ENCODE measurements around the gene ITPK1.
"Not testable (repeated sequence)": the region's sequence is repeated elsewhere in the genome, so short reads cannot be mapped to it uniquely, and the experiment has no call there.

Gene ITPK1

DNA sequence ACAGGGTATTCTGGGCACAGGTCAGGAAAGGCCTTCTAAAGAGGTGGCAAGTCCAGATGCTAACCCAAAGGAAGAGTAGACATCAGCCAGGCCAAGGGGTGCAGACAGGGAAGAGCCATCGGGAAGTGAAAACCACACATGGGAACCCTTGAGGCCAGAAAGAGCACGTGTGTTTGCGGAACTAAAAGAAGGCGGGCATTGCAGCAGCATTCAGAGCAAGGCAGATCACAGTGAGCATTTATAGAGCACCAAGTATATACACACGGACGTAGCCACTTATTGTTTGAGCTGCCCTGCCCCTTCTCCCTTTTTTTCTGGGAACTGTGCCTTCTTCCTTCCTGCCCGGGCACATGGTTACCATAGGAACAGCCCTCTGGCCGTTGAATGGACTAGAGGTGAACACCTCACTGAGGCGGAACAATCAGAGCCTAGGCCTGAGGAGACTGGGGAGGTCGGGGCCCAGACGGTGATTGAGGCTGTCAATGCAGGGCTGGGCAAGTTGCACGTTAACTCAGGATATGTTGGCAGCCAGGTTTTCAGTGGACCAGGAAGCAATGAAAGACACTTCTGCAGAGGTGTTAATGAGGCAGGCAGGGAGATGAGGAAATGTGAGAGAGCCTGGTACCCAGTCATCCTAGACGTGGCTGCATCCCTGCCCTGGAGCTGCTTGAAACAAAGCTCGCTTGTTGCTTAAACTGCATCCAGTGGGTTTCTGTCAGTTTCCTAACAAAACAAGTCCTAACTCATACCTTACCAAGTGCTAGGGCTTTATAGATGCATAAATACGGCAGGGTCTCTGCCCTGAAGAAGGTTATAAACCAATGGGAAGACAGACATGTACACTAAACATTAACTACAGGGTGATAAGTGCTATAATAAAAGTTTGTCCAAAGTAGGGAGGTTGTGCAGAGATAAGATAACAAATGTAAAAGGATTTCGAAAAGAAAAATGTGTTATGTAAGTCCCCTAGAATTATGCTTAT, 34.8 kb upstream of the ITPK1 start:
- DNase-seq, result no peak
- no peaks in the 10 kb centered on the region for H3K4me1 ChIP-seq (ENCODE audit: control insufficient read depth, insufficient read depth, low read length, poor library complexity, severe bottlenecking)
- H3K9me3 ChIP-seq (ENCODE audit: control insufficient read depth, low read length), result no peaks in the 10 kb centered on the region
- H3K4me3 ChIP-seq (ENCODE audit: insufficient read depth, low read depth, low read length, poor library complexity, severe bottlenecking), result no peak overlapping the region
- H3K27ac ChIP-seq (ENCODE audit: insufficient read depth, low read length, poor library complexity, severe bottlenecking), result no peak overlapping the region
- H3K27me3 ChIP-seq (replicated peaks; ENCODE audit: control insufficient read depth, insufficient read depth, low read length, poor library complexity, severe bottlenecking), result no peaks in the 10 kb centered on the region
- H3K36me3 ChIP-seq (ENCODE audit: control insufficient read depth, insufficient read depth, low read length), result no peaks in the 10 kb centered on the region

DNA sequence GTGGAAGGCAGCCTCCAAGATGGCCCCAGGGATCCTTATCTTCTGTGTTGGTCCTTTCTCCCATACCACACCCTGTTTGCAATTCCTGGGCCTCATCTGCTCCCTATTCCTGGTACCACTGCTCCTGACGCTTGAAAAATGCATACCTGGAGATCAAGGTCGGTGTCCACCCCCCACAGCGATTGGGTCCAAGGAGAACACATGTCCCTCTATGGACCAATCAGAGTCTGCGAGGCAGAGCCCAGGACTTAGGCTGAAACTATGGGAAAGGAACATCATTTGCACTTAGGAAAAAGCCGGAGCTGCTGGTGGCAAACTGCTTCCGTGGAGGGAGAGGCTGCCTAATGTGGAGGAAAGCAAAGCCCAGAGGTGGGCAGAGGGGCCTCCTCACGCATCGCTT, 33.3 kb upstream of the ITPK1 start:
- Histone ChIP-seq H3K4me3 (ENCODE audit: insufficient read depth, low read depth, low read length, poor library complexity, severe bottlenecking) (no peak overlapping the region), H3K9me3 (ENCODE audit: control insufficient read depth, low read length) (no peaks in the 10 kb centered on the region), H3K27me3 (replicated peaks; ENCODE audit: control insufficient read depth, insufficient read depth, low read length, poor library complexity, severe bottlenecking) (no peaks in the 10 kb centered on the region), H3K36me3 (ENCODE audit: control insufficient read depth, insufficient read depth, low read length) (no peaks in the 10 kb centered on the region), H3K4me1 (ENCODE audit: control insufficient read depth, insufficient read depth, low read length, poor library complexity, severe bottlenecking) (no peaks in the 10 kb centered on the region), H3K27ac (ENCODE audit: insufficient read depth, low read length, poor library complexity, severe bottlenecking) (no peak overlapping the region)
- DNase-seq, result no peak

DNA sequence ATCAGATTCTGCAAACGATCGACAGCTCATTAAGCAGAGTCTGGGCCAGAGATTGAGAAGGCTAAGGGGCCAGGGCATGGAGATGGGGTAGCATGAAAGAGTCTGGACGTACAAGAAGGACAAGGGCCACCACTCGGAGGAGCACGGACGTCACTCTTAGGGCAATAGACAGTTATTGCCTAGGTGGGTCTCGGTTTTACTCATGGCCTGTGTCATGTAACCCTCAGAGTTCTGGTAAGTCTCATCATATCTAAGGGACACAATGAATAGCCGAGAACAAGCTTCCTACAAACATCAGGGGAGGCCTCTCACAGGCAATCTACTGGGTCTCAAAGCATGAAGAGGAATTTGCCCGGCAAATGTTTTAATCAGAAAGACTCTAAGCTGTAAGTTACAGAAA, 30.4 kb upstream of the ITPK1 start:
- DNase-seq, result no peak
- no peak overlapping the region for H3K27ac ChIP-seq (ENCODE audit: insufficient read depth, low read length, poor library complexity, severe bottlenecking)
- no peak overlapping the region for H3K4me3 ChIP-seq (ENCODE audit: insufficient read depth, low read depth, low read length, poor library complexity, severe bottlenecking)
- no peaks in the 10 kb centered on the region for H3K4me1 ChIP-seq (ENCODE audit: control insufficient read depth, insufficient read depth, low read length, poor library complexity, severe bottlenecking)
- H3K27me3 ChIP-seq (replicated peaks; ENCODE audit: control insufficient read depth, insufficient read depth, low read length, poor library complexity, severe bottlenecking), result no peaks in the 10 kb centered on the region
- no peaks in the 10 kb centered on the region for H3K36me3 ChIP-seq (ENCODE audit: control insufficient read depth, insufficient read depth, low read length)
- H3K9me3 ChIP-seq (ENCODE audit: control insufficient read depth, low read length), result no peaks in the 10 kb centered on the region

DNA sequence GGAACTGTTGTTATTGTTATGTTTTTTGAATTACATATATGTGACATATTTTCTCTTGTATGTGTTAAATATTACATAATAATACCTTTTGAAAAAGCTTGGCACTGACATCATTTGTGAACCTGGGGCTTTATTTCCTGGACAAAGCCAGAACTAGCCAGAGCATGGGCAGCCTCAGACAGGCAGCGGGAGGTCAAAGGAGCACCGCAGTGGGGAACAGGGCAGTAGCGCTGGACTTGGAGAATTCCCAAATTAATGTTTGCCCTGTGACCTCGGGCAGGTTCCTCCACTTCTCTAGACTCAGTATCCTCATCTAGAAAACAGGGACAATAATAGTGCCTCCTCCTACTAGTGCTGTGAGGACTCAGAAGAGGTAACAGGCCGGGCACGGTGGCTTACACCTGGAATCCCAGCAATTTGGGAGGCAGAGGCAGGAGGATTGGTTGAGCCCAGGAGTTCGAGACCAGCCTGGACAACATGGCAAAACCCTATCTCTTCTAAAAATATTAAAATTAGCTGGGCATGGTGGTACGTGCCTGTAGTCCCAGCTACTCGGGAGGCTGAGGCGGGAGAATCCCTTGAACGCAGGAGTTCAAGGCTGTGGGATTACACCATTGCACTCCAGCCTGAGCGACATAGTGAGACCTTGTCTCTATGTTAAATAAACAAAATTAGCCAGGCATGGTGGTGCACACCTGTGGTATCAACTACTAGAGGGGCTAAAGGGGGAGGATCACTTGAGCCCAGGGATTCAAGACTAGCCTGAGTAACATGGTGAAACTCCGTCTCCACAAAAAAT, 27.3 kb upstream of the ITPK1 start:
- no peaks in the 10 kb centered on the region for H3K4me1 ChIP-seq (ENCODE audit: control insufficient read depth, insufficient read depth, low read length, poor library complexity, severe bottlenecking)
- no peaks in the 10 kb centered on the region for H3K36me3 ChIP-seq (ENCODE audit: control insufficient read depth, insufficient read depth, low read length)
- H3K9me3 ChIP-seq (ENCODE audit: control insufficient read depth, low read length), result no peaks in the 10 kb centered on the region
- no peak overlapping the region for H3K4me3 ChIP-seq (ENCODE audit: insufficient read depth, low read depth, low read length, poor library complexity, severe bottlenecking)
- no peak overlapping the region for H3K27ac ChIP-seq (ENCODE audit: insufficient read depth, low read length, poor library complexity, severe bottlenecking)
- no peak for DNase-seq
- H3K27me3 ChIP-seq (replicated peaks; ENCODE audit: control insufficient read depth, insufficient read depth, low read length, poor library complexity, severe bottlenecking), result no peaks in the 10 kb centered on the region

DNA sequence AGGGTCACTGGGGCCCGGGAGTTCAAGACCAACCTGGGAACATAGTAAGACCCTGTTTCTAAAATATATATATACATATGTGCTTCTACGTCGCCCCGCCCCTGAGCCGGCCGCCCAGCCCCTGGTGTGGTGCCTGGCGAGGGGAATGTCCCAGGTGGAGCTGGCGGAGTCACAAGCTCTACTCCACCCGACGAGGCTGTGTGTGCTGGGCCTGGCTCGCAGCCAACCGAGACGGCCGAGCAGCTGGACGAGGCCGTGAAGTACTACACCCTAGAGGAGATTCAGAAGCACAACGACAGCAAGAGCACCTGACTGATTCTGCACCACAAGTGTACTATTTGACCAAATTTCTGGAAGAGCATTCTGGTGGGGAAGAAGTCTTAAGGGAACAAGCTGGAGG, 22.1 kb upstream of the ITPK1 start:
- Histone ChIP-seq H3K36me3 (ENCODE audit: control insufficient read depth, insufficient read depth, low read length) (no peaks in the 10 kb centered on the region), H3K27me3 (replicated peaks; ENCODE audit: control insufficient read depth, insufficient read depth, low read length, poor library complexity, severe bottlenecking) (no peaks in the 10 kb centered on the region), H3K27ac (ENCODE audit: insufficient read depth, low read length, poor library complexity, severe bottlenecking) (no peak overlapping the region), H3K4me3 (ENCODE audit: insufficient read depth, low read depth, low read length, poor library complexity, severe bottlenecking) (no peak overlapping the region), H3K4me1 (ENCODE audit: control insufficient read depth, insufficient read depth, low read length, poor library complexity, severe bottlenecking) (no peaks in the 10 kb centered on the region), H3K9me3 (ENCODE audit: control insufficient read depth, low read length) (no peaks in the 10 kb centered on the region)
- no peak for DNase-seq

DNA sequence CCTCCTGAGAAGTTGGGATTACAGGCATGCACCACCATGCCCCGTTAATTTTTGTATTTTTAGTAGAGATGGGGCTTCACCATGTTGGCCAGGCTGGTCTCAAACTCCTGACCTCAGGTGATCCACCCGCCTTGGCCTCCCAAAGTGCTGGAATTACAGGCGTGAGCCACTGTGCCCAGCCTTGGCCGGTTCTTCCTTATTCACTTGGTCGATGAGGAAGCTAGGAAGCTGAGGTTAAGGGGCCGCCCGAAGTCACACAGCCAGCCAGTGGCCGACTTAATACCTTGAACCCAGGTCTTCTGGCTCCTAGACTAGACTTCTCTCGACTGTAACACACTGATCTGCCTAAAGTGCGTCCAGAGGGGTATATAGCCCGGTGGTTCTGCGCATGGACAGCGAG, 20.8 kb upstream of the ITPK1 start:
- not testable (repeated sequence) for H3K4me3 ChIP-seq (ENCODE audit: insufficient read depth, low read depth, low read length, poor library complexity, severe bottlenecking); H3K36me3 ChIP-seq (ENCODE audit: control insufficient read depth, insufficient read depth, low read length); H3K9me3 ChIP-seq (ENCODE audit: control insufficient read depth, low read length); H3K27ac ChIP-seq (ENCODE audit: insufficient read depth, low read length, poor library complexity, severe bottlenecking); H3K27me3 ChIP-seq (replicated peaks; ENCODE audit: control insufficient read depth, insufficient read depth, low read length, poor library complexity, severe bottlenecking); DNase-seq; H3K4me1 ChIP-seq (ENCODE audit: control insufficient read depth, insufficient read depth, low read length, poor library complexity, severe bottlenecking)

DNA sequence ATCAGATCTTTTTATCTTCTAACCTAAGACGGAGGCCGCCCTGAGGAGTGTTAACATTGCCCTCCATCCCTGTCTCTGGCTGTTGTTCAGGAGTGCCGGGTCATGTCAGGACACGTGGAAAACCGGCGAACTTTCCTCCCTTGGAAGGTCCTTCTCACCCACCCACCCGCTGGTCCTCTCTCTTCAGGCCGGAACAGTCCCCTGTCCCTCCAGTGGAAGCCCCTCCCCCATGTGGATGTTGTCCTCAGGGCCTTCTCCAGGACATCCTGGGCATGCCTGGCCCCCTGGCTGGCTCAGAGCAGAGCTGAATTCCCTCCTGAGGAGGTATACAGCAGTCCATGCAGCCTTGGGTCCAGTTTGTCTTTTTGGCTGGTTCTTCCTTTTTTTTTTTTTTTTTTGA, 20.3 kb upstream of the ITPK1 start:
- no peak overlapping the region for H3K4me3 ChIP-seq (ENCODE audit: insufficient read depth, low read depth, low read length, poor library complexity, severe bottlenecking)
- H3K36me3 ChIP-seq (ENCODE audit: control insufficient read depth, insufficient read depth, low read length), result no peaks in the 10 kb centered on the region
- no peak for DNase-seq
- no peaks in the 10 kb centered on the region for H3K27me3 ChIP-seq (replicated peaks; ENCODE audit: control insufficient read depth, insufficient read depth, low read length, poor library complexity, severe bottlenecking)
- H3K4me1 ChIP-seq (ENCODE audit: control insufficient read depth, insufficient read depth, low read length, poor library complexity, severe bottlenecking), result no peaks in the 10 kb centered on the region
- H3K9me3 ChIP-seq (ENCODE audit: control insufficient read depth, low read length), result no peaks in the 10 kb centered on the region
- H3K27ac ChIP-seq (ENCODE audit: insufficient read depth, low read length, poor library complexity, severe bottlenecking), result no peak overlapping the region

DNA sequence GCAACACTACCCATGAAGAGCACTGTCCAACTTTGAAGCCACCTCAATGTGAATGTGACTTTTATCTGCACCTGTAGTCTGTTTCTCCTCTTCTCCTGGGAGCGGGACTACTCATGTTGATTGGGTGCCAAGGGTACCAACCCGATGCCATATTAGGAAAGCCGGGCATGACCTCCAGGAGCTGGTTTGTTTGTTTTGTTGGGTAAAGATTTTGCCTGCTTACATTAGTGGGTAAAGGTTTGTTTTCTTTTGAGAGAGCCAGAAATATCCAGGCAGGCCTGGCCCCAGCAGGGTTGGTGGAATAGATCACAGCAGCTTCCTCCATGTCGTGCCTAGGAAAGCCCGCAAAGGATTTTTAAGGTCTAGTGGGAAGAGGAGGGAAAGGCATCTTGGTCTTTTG, 19.7 kb upstream of the ITPK1 start:
- no peak overlapping the region for H3K27ac ChIP-seq (ENCODE audit: insufficient read depth, low read length, poor library complexity, severe bottlenecking)
- H3K4me1 ChIP-seq (ENCODE audit: control insufficient read depth, insufficient read depth, low read length, poor library complexity, severe bottlenecking), result no peaks in the 10 kb centered on the region
- no peaks in the 10 kb centered on the region for H3K9me3 ChIP-seq (ENCODE audit: control insufficient read depth, low read length)
- H3K36me3 ChIP-seq (ENCODE audit: control insufficient read depth, insufficient read depth, low read length), result no peaks in the 10 kb centered on the region
- H3K27me3 ChIP-seq (replicated peaks; ENCODE audit: control insufficient read depth, insufficient read depth, low read length, poor library complexity, severe bottlenecking), result no peaks in the 10 kb centered on the region
- no peak overlapping the region for H3K4me3 ChIP-seq (ENCODE audit: insufficient read depth, low read depth, low read length, poor library complexity, severe bottlenecking)
- no peak for DNase-seq

DNA sequence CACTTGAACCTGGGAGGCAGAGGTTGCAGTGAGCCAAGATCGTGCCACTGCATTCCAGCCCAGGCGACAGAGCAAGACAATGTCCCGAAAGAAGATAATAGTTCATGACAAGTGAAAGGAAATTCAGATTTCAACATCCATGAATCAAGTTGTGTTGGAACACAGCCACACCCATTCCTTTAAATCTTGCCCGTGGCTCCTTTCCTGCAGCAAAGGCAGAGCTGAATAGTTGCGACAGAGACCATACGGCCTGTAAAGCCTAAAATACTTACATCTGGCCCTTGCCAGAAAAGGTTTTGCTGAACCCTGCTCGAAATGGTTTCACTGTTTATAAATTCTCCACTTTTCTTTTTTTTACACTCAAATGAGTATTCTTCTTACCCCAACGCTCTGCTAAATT, 17.7 kb upstream of the ITPK1 start:
- no peaks in the 10 kb centered on the region for H3K27me3 ChIP-seq (replicated peaks; ENCODE audit: control insufficient read depth, insufficient read depth, low read length, poor library complexity, severe bottlenecking)
- no peak overlapping the region for H3K27ac ChIP-seq (ENCODE audit: insufficient read depth, low read length, poor library complexity, severe bottlenecking)
- no peak overlapping the region for H3K4me3 ChIP-seq (ENCODE audit: insufficient read depth, low read depth, low read length, poor library complexity, severe bottlenecking)
- no peaks in the 10 kb centered on the region for H3K9me3 ChIP-seq (ENCODE audit: control insufficient read depth, low read length)
- DNase-seq, result no peak
- no peaks in the 10 kb centered on the region for H3K4me1 ChIP-seq (ENCODE audit: control insufficient read depth, insufficient read depth, low read length, poor library complexity, severe bottlenecking)
- no peaks in the 10 kb centered on the region for H3K36me3 ChIP-seq (ENCODE audit: control insufficient read depth, insufficient read depth, low read length)

DNA sequence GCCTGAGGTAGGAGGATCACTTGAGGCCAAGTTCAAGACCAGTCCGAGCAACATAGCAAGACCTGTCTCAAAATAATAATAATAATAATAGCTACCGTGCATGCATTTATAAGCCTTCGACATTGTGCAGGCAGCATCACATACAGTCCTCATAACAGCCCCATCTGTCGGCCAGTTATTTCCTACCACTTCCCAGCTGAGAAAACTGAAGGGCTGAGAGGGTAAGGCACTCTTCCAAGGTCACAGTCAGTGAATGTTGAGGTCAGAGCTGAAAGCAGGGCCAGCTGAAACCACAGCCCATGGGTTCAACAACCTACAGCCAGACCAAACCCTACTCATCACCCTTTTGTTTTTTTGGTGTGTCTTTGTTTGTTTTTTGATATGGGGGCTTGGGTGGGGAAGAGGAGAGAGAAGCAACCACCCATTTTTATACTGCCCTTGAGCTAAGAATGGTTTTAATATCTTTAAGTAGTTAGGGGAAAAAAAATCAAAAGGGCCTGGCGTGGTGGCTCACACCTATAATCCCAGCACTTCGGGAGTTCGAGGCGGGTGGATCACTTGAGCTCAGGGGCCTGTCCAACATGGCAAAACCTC, 16.8 kb upstream of the ITPK1 start:
- DNase-seq, result no peak
- no peak overlapping the region for H3K27ac ChIP-seq (ENCODE audit: insufficient read depth, low read length, poor library complexity, severe bottlenecking)
- no peaks in the 10 kb centered on the region for H3K27me3 ChIP-seq (replicated peaks; ENCODE audit: control insufficient read depth, insufficient read depth, low read length, poor library complexity, severe bottlenecking)
- no peaks in the 10 kb centered on the region for H3K4me1 ChIP-seq (ENCODE audit: control insufficient read depth, insufficient read depth, low read length, poor library complexity, severe bottlenecking)
- H3K4me3 ChIP-seq (ENCODE audit: insufficient read depth, low read depth, low read length, poor library complexity, severe bottlenecking), result no peak overlapping the region
- H3K36me3 ChIP-seq (ENCODE audit: control insufficient read depth, insufficient read depth, low read length), result no peaks in the 10 kb centered on the region
- no peaks in the 10 kb centered on the region for H3K9me3 ChIP-seq (ENCODE audit: control insufficient read depth, low read length)

Data from effector memory CD4-positive, alpha-beta T cell (primary cell).